OCI-LY1 (cell line): Measurements from ENCODE around the gene TTLL9.

Source experiments
- EZH2 ChIP-seq: fragments of 200-600 bp; sonication (generic), shearing (Covaris generic); IDR thresholded peaks from 2 replicates; pipeline ENCODE4 v1.8.0; 2017; ENCODE audit warnings: borderline replicate concordance, mixed run types, mild to moderate bottlenecking, antibody characterized with exemption, low read length, moderate library complexity, mixed read lengths
- TF ChIP-seq, protein P1 (sequence below): fragments of 200-600 bp; sonication (generic), shearing (Covaris generic); IDR thresholded peaks from 2 replicates; pipeline ENCODE4 v1.5.1; 2017; ENCODE audit warnings: mild to moderate bottlenecking, antibody characterized with exemption, low read length, moderate library complexity, mixed read lengths

DNA sequence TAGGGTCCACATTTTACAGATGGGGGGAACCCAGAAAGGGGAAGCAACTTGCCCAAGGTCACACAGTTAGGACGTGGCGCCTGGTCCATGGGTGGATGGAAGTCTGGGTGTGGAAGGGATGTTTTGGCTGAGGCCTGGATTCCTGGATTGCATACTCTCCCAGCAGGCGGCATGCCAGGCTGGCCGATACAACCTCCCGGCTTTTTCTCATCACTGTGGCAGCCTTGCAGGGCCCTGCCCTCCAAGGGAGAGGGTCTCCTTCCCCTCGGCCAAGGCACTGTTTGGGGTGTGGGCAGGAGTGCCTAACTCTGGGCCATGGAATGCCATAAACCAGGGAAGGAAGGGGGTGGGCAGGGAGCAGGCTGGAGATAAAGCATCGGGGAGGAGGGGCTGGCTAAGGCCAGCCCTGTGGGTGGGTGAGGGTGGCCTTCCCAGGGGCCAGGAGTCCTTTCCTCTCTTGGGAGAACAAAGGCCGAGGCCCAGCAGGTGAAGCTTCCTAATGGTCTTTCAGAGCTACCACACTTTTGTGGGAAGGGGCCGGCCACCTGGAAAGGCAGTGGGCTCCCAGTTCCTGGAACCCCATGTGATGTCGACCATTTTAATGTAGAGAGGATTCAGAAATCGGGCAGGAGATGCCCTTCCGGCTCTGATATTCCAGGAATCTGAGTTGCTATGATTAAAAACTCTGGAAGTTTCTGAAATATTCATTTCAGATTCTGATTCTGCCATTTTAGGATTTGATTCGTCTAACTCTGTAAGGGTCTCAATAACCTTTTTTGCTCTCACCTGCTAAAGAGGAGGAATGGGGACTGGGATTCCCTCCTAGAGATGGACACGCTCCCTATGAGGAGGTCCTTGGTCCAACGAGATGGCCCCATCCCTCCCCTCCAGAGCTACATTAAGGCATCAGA is 29.3 kb upstream of the TTLL9 start:
- TF ChIP-seq, protein P1, sequence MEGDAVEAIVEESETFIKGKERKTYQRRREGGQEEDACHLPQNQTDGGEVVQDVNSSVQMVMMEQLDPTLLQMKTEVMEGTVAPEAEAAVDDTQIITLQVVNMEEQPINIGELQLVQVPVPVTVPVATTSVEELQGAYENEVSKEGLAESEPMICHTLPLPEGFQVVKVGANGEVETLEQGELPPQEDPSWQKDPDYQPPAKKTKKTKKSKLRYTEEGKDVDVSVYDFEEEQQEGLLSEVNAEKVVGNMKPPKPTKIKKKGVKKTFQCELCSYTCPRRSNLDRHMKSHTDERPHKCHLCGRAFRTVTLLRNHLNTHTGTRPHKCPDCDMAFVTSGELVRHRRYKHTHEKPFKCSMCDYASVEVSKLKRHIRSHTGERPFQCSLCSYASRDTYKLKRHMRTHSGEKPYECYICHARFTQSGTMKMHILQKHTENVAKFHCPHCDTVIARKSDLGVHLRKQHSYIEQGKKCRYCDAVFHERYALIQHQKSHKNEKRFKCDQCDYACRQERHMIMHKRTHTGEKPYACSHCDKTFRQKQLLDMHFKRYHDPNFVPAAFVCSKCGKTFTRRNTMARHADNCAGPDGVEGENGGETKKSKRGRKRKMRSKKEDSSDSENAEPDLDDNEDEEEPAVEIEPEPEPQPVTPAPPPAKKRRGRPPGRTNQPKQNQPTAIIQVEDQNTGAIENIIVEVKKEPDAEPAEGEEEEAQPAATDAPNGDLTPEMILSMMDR: no peak
- no peak for TF ChIP-seq EZH2
